SK-N-MC (cell line): ENCODE measurements around the gene PHC3.

Experiments
- DNase-seq: peaks from one replicate; pipeline ENCODE4 v3.0.0-alpha.2; 2011; ENCODE audit warnings: low read depth, low spot score
- H3K27ac ChIP-seq: fragments of 200-600 bp; sonication (generic); 2 replicates; pipeline ENCODE4 v1.5.1; 2016; ENCODE audit warnings: mixed run types
- H3K36me3 ChIP-seq: fragments of 200-600 bp; sonication (generic); 2 replicates; pipeline ENCODE4 v1.6.1; 2017; ENCODE audit warnings: antibody characterized with exemption, low read length, mixed read lengths; ENCODE audit not compliant: insufficient read depth
- H3K4me3 ChIP-seq: fragments of 200-600 bp; sonication (generic); 2 replicates; pipeline ENCODE4 v1.5.1; 2016
- H3K9ac ChIP-seq: fragments of 200-600 bp; sonication (generic); 2 replicates; pipeline ENCODE4 v1.8.0; 2017; ENCODE audit warnings: mixed run types, mixed read lengths; ENCODE audit not compliant: insufficient read length
- H3K9me3 ChIP-seq: fragments of 200-600 bp; sonication (generic); 2 replicates; pipeline ENCODE4 v1.6.1; 2017; ENCODE audit warnings: low read depth, mild to moderate bottlenecking, antibody characterized with exemption, low read length, moderate library complexity, mixed read lengths
- EZH2 ChIP-seq: fragments of 200-600 bp; sonication (generic); IDR thresholded peaks from one replicate; pipeline ENCODE4 v1.6.1; 2017; ENCODE audit warnings: antibody characterized with exemption
- FOXP2 ChIP-seq: optimal IDR thresholded peaks from 2 replicates; pipeline ENCODE3; 2011; ENCODE audit warnings: mild to moderate bottlenecking, moderate library complexity; ENCODE audit not compliant: insufficient read depth; ENCODE audit errors: extremely low read length, control extremely low read depth
- POLR2AphosphoS5 ChIP-seq: IDR thresholded peaks from 2 replicates; pipeline ENCODE4 v1.6.1; 2012; ENCODE audit warnings: mild to moderate bottlenecking, low read depth, low read length, borderline replicate concordance

The PHC3 gene, protein sequence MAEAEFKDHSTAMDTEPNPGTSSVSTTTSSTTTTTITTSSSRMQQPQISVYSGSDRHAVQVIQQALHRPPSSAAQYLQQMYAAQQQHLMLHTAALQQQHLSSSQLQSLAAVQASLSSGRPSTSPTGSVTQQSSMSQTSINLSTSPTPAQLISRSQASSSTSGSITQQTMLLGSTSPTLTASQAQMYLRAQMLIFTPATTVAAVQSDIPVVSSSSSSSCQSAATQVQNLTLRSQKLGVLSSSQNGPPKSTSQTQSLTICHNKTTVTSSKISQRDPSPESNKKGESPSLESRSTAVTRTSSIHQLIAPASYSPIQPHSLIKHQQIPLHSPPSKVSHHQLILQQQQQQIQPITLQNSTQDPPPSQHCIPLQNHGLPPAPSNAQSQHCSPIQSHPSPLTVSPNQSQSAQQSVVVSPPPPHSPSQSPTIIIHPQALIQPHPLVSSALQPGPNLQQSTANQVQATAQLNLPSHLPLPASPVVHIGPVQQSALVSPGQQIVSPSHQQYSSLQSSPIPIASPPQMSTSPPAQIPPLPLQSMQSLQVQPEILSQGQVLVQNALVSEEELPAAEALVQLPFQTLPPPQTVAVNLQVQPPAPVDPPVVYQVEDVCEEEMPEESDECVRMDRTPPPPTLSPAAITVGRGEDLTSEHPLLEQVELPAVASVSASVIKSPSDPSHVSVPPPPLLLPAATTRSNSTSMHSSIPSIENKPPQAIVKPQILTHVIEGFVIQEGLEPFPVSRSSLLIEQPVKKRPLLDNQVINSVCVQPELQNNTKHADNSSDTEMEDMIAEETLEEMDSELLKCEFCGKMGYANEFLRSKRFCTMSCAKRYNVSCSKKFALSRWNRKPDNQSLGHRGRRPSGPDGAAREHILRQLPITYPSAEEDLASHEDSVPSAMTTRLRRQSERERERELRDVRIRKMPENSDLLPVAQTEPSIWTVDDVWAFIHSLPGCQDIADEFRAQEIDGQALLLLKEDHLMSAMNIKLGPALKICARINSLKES

DNA sequence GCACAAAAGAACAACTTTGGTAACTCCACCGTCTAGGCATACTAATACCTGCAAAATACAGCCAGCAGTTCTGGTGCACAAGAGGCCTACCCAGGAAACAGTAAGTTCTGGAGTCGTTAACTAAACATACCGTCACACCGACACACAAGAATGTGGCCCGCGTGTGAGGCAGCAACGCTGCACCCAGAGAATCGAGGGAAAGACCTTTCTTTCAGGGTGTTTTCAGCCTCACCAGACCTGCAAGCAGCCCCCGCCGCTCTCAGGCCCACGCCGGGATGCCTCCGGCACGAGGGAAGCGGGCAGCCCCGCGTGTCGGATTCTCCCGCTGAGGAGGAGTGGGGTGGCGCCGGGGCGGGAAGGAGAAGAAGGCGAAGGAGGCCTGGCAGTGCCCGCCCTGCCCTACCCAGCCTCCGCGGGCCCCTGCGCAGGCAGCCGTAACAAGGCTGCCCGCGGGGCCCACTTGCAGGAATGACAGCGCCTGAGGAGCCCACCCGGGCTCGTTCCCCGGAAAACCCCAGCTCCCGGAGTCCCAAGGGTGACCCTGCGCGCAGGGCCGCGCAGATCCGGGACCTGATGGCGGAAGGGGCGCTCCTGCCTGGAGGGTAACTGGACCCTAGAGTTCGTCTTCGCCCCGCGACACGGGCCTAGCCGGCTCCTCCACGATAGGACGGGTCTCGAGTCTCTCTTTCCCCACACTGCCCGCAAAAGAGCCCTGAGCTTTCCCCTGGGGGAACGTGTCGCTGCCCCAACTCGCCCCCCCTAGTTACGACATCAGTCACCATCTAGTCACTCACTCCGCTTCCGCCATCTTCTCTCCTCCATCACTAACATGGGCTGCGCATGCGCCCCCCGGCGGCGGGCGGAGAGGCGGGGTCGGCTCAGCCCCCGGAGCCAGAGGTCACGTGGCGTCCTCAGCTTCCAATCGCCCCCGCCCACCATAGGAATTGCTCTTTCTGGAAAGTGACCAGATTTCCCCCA is at the start of gene PHC3:
TSS of gene PHC3 (minus strand) at position 826 of the 978 bp plus-strand sequence. CDS start at position 808, 18 bp downstream.
- H3K9ac ChIP-seq, result peak within 1 kb of the TSS; percentile 91
- H3K9me3 ChIP-seq, result no peaks in the 10 kb centered on the region
- TF ChIP-seq FOXP2 (peak; percentile 32), POLR2AphosphoS5 (peak; percentile 95), EZH2 (no peak)
- peaks cover 29% of the 10 kb centered on the region for H3K36me3 ChIP-seq
- DNase-seq, result peak; percentile 57
- H3K27ac ChIP-seq, result peak within 1 kb of the TSS; percentile 61; the same call in 1 of the 2 replicates
- peak within 1 kb of the TSS; percentile 91 for H3K4me3 ChIP-seq

DNA sequence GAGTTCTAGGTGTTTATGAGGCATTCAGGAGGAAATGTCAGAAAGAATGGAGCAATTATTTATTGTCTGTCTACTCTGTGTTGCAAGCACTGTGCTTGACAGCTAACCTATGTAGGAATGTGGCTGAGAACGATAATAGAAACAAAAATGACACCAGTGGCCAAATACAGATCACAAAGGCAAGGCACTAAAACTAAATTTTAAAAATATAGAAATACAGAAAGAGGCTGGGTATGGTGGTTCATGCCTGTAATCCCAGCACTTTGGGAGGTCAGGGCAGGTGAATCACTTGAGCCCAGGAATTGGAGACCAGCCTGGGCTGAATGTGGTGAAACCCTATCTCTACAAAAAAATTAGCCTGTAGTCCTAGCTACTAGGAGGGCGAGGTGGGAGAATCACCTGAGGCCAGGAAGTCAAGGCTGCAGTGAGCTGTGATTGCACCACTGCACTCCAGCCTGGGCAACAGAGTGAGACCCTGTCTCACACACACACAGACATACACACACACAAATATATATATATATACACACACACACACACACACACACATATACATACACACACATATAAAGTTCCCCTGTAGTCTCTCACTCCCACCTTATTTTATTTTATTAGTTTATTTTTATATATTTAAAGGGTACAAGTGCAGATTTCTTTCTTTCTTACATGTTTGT is 46.7 kb upstream of the PHC3 start:
- no peaks in the 10 kb centered on the region; the same call in 1 of the 2 replicates for H3K36me3 ChIP-seq
- no peak overlapping the region for H3K4me3 ChIP-seq
- no peak overlapping the region for H3K9ac ChIP-seq
- H3K27ac ChIP-seq, result no peak overlapping the region
- no peak for DNase-seq
- TF ChIP-seq POLR2AphosphoS5 (no peak), FOXP2 (no peak), EZH2 (no peak)
- no peaks in the 10 kb centered on the region for H3K9me3 ChIP-seq

DNA sequence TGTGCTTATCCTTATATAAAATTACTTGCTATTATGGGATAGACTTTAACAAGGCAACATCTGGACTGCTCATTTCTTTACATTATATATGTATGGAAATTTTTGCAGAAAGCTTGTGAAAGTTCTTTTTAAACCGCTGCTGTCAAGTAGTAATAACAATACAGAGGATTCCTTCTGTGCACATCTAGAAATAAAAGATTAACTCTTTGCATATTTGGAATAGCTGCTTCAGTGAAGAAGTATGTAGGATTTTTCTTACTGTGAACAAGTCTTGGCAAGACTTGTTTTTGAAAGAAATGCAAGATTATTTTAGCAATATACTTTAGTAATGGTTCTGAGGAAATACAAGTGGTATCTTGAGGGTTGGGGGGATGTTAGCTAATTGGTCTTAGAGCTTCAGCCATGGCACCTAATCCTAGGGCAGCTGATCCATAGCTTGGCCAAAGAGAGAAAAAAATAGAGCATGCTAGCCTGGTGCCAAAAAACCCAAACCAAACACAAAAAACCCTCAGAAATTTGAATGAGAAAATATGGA is 45.0 kb upstream of the PHC3 start:
- H3K9me3 ChIP-seq, result no peaks in the 10 kb centered on the region
- H3K27ac ChIP-seq, result peak overlapping the region; percentile 26; the same call in 1 of the 2 replicates
- no peak for DNase-seq
- no peak overlapping the region for H3K4me3 ChIP-seq
- H3K9ac ChIP-seq, result no peak overlapping the region
- no peak for TF ChIP-seq FOXP2
- no peak for TF ChIP-seq POLR2AphosphoS5
- TF ChIP-seq EZH2, result no peak
- H3K36me3 ChIP-seq, result no peaks in the 10 kb centered on the region; the same call in 1 of the 2 replicates

DNA sequence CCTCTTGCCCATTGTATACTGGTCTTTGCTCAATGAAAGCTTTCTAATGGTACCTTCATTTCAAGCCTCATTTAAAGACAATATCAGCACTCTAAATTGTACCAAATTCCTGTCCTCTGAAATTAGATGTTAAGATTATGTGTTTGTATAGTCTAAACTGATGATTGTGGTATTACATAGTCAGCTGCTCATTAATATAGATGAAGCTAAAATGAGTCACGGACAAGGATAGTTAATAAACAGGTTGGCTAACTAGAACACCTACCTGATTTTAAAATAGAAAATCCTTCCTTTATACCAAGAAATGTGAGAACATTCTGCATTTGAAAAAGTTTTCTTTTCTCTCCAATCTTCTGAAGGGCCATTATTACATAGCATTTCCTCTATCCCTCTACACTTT is 43.6 kb upstream of the PHC3 start:
- H3K27ac ChIP-seq, result no peak overlapping the region
- H3K9ac ChIP-seq, result no peak overlapping the region

DNA sequence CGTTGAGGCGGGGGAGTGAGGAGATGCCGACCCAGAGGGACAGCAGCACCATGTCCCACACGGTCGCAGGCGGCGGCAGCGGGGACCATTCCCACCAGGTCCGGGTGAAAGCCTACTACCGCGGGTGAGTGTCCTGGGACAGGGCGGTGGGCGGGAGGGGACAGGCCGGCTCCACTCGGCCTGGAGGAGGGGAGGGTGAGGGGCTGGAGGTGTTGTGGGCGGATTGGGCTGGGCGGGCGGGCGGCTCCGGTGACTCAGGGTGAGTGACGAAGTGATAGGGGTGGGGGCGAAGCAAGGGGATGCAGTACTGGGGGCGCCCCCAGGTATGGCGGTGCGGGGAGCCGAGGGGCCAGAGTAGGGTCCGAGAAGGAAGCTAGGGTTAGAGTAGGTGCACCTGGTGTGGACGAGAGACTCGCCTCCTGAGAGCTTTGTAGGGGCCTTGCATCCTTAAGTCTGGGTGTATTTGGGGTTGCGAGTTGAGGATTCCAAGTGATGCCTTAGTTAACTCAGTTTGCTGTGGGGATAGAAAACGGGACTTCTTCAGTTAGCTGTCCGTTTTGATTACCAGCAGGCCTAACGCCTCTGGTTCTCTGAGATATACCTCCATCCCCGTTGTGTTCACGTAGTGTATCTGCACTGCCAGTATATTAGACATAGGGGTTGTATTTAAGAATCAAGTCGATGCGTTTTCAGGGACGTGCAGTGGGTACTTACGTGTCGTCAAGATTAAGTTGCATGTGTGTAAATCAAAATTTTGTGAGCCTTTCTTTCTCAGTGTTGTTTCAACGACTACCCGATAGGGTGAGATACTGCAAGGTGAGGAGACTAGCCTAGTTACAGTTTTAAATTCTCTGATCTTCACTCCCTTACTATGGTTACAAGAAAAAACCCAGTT is 41.4 kb upstream of the PHC3 start:
- H3K9me3 ChIP-seq, result no peaks in the 10 kb centered on the region
- peak overlapping the region; percentile 94 for H3K9ac ChIP-seq
- DNase-seq, result no peak
- TF ChIP-seq FOXP2, result no peak
- TF ChIP-seq EZH2, result no peak
- no peak for TF ChIP-seq POLR2AphosphoS5
- no peaks in the 10 kb centered on the region; the same call in 1 of the 2 replicates for H3K36me3 ChIP-seq
- peak overlapping the region; percentile 88 for H3K4me3 ChIP-seq
- H3K27ac ChIP-seq, result peak overlapping the region; percentile 15

More for the DNA sequence above, 43.6 kb upstream of the PHC3 start:
- H3K36me3 ChIP-seq, result no peaks in the 10 kb centered on the region; the same call in 1 of the 2 replicates
- TF ChIP-seq POLR2AphosphoS5, result no peak
- no peak for TF ChIP-seq FOXP2
- no peak for TF ChIP-seq EZH2
- no peaks in the 10 kb centered on the region for H3K9me3 ChIP-seq
- H3K4me3 ChIP-seq, result no peak overlapping the region
- DNase-seq, result no peak

DNA sequence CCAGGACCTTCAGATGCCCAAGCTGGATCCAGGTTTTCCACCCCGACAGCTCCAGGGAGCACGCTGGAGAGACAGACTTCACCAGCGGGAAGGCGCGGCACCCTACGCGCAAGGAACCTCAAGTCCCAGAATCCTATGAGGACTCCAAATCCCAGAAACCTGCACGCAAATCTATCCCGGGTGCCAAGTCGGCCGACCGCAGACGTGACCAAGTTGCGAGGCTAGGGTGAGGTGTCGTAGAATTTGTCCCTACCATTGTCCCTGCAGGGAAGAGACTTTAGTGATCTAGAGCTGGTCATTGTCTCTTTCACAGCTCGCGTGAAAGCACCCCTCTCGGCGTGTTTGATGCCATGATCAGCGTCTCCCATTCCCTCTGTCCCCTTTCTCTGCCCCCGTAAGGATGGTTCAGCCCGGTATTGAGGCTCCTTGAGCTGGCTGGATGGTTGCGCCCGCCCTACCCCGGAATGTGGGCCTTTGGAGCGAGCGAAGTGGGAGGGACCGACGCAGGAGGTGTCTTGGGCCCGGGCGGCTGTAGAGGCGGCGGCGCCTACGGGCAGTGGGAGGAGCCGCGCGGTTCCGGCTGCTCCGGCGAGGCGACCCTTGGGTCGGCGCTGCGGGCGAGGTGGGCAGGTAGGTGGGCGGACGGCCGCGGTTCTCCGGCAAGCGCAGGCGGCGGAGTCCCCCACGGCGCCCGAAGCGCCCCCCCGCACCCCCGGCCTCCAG is 40.6 kb upstream of the PHC3 start, which contains the start of gene PRKCI:
TSS of gene PRKCI (plus strand) at position 501 of the 723 bp plus-strand sequence. CDS start 246 bp downstream, outside the sequence.
- Histone ChIP-seq H3K9ac (peak within 1 kb of the TSS; percentile 94), H3K27ac (peak within 1 kb of the TSS; percentile 95), H3K4me3 (peak within 1 kb of the TSS; percentile 88), H3K9me3 (no peaks in the 10 kb centered on the region), H3K36me3 (no peaks in the 10 kb centered on the region; the same call in 1 of the 2 replicates)
- no peak for TF ChIP-seq EZH2
- peak; percentile 83 for TF ChIP-seq FOXP2
- TF ChIP-seq POLR2AphosphoS5, result peak; percentile 84
- peak; percentile 99 for DNase-seq
